SU-DHL-6 (cell line): ENCODE measurements around the gene GRIA1.

Experiments used
- H2AFZ ChIP-seq: fragments of 200-600 bp; sonication (generic); 2 replicates; pipeline ENCODE4 v1.6.1; 2014; ENCODE audit warnings: low read depth, mild to moderate bottlenecking, moderate library complexity, mixed read lengths, antibody characterized with exemption, low read length; ENCODE audit not compliant: severe bottlenecking
- H3F3A ChIP-seq: fragments of 200-600 bp; shearing (Covaris generic); 2 replicates; pipeline ENCODE4 v1.6.0; 2016; ENCODE audit warnings: antibody characterized with exemption, mild to moderate bottlenecking; ENCODE audit not compliant: insufficient read depth
- H3K27ac ChIP-seq: fragments of 200-600 bp; sonication (generic); 2 replicates; pipeline ENCODE4 v1.5.1; 2016; ENCODE audit warnings: low read depth, mild to moderate bottlenecking, low read length, moderate library complexity, mixed read lengths
- H3K27me3 ChIP-seq: fragments of 200-600 bp; sonication (generic), shearing (Covaris generic); 2 replicates; pipeline ENCODE4 v1.6.0; 2014; ENCODE audit warnings: mild to moderate bottlenecking, low read length
- H3K36me3 ChIP-seq: fragments of 200-600 bp; sonication (generic); 2 replicates; pipeline ENCODE4 v1.6.1; 2014; ENCODE audit warnings: mild to moderate bottlenecking, low read length, mixed read lengths
- H3K4me2 ChIP-seq: fragments of 300-600, 200-600 bp; shearing (Covaris generic), sonication (generic); 2 replicates; pipeline ENCODE4 v1.6.0; 2014; ENCODE audit warnings: low read length, low read depth, mild to moderate bottlenecking; ENCODE audit not compliant: poor library complexity, severe bottlenecking
- H3K4me3 ChIP-seq: fragments of 200-600 bp; sonication (generic); 2 replicates; pipeline ENCODE4 v1.5.1; 2014; ENCODE audit warnings: antibody characterized with exemption, low read length, mild to moderate bottlenecking, mixed read lengths; ENCODE audit not compliant: insufficient read depth, poor library complexity, severe bottlenecking
- H3K79me2 ChIP-seq: fragments of 200-600 bp; sonication (generic); 2 replicates; pipeline ENCODE4 v1.6.1; 2014; ENCODE audit warnings: mild to moderate bottlenecking, low read length, moderate library complexity; ENCODE audit not compliant: insufficient read depth
- H3K9ac ChIP-seq: fragments of 200-600 bp; sonication (generic); 2 replicates; pipeline ENCODE4 v1.7.0; 2014; ENCODE audit warnings: mild to moderate bottlenecking, low read length
- H3K9me2 ChIP-seq: fragments of 200-600 bp; sonication (generic); replicated peaks from 2 replicates; pipeline ENCODE4 v1.6.1; 2014; ENCODE audit warnings: low read length; ENCODE audit not compliant: insufficient read depth
- H3K9me3 ChIP-seq: fragments of 200-600 bp; sonication (generic); 2 replicates; pipeline ENCODE4 v1.6.1; 2014; ENCODE audit warnings: low read length, mixed read lengths; ENCODE audit not compliant: insufficient read depth
- H4K20me1 ChIP-seq: fragments of 200-600 bp; sonication (generic); 2 replicates; pipeline ENCODE4 v1.6.1; 2014; ENCODE audit warnings: low read depth, mild to moderate bottlenecking, antibody characterized with exemption, low read length, moderate library complexity, mixed read lengths
- EZH2phosphoT487 ChIP-seq: fragments of 200-600 bp; sonication (generic), shearing (Covaris generic); conservative IDR thresholded peaks from 2 replicates; pipeline ENCODE4 v1.6.1; 2018; ENCODE audit warnings: mild to moderate bottlenecking, antibody characterized with exemption, low read length, moderate library complexity, mixed read lengths
- TF ChIP-seq, protein P1 (sequence below): fragments of 200-600 bp; sonication (generic); IDR thresholded peaks from one replicate; pipeline ENCODE4 v1.5.1; 2017; ENCODE audit warnings: antibody characterized with exemption, mild to moderate bottlenecking, low read length, moderate library complexity; ENCODE audit not compliant: insufficient read depth, poor library complexity, severe bottlenecking

Gene GRIA1

DNA sequence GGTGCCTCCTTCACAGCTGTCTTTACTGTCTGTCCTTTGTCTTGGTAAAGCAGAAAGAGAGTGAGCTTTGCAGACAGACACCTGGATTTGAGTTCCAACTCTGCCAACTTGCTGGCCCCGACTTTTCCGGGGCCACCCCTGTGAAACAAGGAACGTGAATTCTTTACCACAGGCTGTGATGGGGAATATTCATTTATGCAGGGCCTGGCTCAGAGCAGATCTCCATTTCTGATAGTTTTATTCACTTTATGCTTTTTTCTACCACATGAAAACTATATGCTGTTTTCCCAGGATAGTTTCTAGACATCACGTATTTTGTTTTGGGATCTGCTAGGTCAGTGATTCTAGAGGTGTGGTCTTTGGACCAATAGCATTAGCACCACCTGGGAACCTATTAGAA is 211.8 kb downstream of the GRIA1 start:
- no peak overlapping the region for H2AFZ ChIP-seq
- no peak overlapping the region for H3K4me2 ChIP-seq
- TF ChIP-seq EZH2phosphoT487, result no peak
- TF ChIP-seq, protein P1, sequence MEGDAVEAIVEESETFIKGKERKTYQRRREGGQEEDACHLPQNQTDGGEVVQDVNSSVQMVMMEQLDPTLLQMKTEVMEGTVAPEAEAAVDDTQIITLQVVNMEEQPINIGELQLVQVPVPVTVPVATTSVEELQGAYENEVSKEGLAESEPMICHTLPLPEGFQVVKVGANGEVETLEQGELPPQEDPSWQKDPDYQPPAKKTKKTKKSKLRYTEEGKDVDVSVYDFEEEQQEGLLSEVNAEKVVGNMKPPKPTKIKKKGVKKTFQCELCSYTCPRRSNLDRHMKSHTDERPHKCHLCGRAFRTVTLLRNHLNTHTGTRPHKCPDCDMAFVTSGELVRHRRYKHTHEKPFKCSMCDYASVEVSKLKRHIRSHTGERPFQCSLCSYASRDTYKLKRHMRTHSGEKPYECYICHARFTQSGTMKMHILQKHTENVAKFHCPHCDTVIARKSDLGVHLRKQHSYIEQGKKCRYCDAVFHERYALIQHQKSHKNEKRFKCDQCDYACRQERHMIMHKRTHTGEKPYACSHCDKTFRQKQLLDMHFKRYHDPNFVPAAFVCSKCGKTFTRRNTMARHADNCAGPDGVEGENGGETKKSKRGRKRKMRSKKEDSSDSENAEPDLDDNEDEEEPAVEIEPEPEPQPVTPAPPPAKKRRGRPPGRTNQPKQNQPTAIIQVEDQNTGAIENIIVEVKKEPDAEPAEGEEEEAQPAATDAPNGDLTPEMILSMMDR, result no peak
- no peaks in the 10 kb centered on the region for H3K9me2 ChIP-seq
- H3K27me3 ChIP-seq, result no peaks in the 10 kb centered on the region
- H4K20me1 ChIP-seq, result no peaks in the 10 kb centered on the region
- H3K9ac ChIP-seq, result no peak overlapping the region
- H3F3A ChIP-seq, result no peaks in the 10 kb centered on the region
- no peaks in the 10 kb centered on the region for H3K36me3 ChIP-seq
- H3K79me2 ChIP-seq, result no peaks in the 10 kb centered on the region
- H3K27ac ChIP-seq, result no peak overlapping the region
- H3K4me3 ChIP-seq, result no peak overlapping the region
- no peaks in the 10 kb centered on the region for H3K9me3 ChIP-seq

DNA sequence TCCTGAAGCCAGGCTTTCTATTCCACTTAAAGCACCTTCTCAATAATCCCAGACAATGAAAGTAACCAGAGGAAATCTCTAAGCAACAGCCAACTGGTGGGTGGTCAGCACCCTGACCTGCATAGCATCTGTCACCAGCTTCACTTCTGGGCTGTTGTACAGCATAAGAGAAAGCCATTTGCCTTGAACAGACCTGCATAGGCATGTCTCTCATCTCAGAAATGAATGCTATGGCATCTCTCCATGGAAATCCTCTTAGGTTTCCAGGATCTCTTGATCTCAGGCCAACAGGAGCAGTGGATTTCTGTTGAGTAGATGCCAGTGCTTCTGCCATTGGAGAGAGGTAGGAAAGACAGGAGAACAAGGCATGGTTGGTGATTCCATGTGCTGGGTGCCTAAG is 213.6 kb downstream of the GRIA1 start:
- Histone ChIP-seq H3K79me2 (no peaks in the 10 kb centered on the region), H3K4me3 (no peak overlapping the region), H2AFZ (no peak overlapping the region), H3K9me3 (no peaks in the 10 kb centered on the region), H3K27ac (no peak overlapping the region), H3K4me2 (no peak overlapping the region), H3K27me3 (no peaks in the 10 kb centered on the region), H4K20me1 (no peaks in the 10 kb centered on the region), H3K9me2 (no peaks in the 10 kb centered on the region), H3K36me3 (no peaks in the 10 kb centered on the region), H3F3A (no peaks in the 10 kb centered on the region), H3K9ac (no peak overlapping the region)
- TF ChIP-seq, protein P1, result no peak
- no peak for TF ChIP-seq EZH2phosphoT487

DNA sequence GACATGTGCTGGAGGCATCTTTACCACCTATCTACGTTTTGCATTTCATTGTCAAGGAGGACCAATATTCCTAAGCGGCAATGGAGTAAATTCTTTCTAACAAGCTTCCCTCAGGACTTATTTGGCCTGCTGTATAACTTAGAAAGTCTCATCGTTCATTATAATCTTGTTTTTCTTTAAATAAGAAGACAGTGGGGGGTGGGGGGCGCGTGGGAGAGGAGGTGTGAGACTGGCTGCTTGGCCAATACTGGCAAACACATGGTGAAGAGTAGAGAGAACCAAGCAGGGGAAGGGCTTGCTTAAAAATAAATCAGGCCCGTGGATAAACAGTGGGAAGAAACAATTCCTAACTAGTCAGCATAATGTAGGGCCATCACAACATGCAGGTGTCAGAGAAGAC is 217.2 kb downstream of the GRIA1 start:
- TF ChIP-seq, protein P1, result no peak
- no peak for TF ChIP-seq EZH2phosphoT487
- no peaks in the 10 kb centered on the region for H3K36me3 ChIP-seq
- H3K4me3 ChIP-seq, result no peak overlapping the region
- H3K27ac ChIP-seq, result no peak overlapping the region
- no peaks in the 10 kb centered on the region for H3K79me2 ChIP-seq
- no peaks in the 10 kb centered on the region for H3K27me3 ChIP-seq
- no peak overlapping the region for H3K9ac ChIP-seq
- no peaks in the 10 kb centered on the region for H4K20me1 ChIP-seq
- H3F3A ChIP-seq, result no peaks in the 10 kb centered on the region
- H3K9me3 ChIP-seq, result no peaks in the 10 kb centered on the region
- no peaks in the 10 kb centered on the region for H3K9me2 ChIP-seq
- H2AFZ ChIP-seq, result no peak overlapping the region
- no peak overlapping the region for H3K4me2 ChIP-seq

DNA sequence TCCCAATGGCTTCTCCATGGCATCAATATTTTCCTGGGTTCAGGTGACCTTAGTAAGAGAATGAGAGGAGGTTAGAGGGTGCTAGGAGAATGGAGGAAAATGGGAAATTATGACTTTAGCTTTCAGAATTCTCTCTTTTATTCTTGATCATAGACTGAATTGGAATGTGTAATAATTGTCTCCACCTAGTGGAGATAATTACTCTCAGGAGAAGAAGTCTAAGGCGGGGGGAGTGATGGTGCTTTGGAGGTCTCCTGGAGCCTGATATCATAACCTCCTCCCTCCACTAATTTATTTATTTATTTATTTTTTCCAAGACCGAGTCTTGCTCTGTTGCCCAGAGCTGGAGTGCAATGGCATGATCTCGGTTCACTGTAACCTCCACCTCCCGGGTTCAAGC is 221.3 kb downstream of the GRIA1 start:
- no peaks in the 10 kb centered on the region for H3K27me3 ChIP-seq
- H3K4me3 ChIP-seq, result no peak overlapping the region
- no peaks in the 10 kb centered on the region for H3K9me3 ChIP-seq
- no peaks in the 10 kb centered on the region for H4K20me1 ChIP-seq
- H3K9ac ChIP-seq, result no peak overlapping the region
- H3F3A ChIP-seq, result no peaks in the 10 kb centered on the region
- H2AFZ ChIP-seq, result no peak overlapping the region
- no peak overlapping the region for H3K4me2 ChIP-seq
- TF ChIP-seq, protein P1, result no peak
- TF ChIP-seq EZH2phosphoT487, result no peak
- H3K27ac ChIP-seq, result no peak overlapping the region
- H3K79me2 ChIP-seq, result no peaks in the 10 kb centered on the region
- no peaks in the 10 kb centered on the region for H3K9me2 ChIP-seq
- H3K36me3 ChIP-seq, result no peaks in the 10 kb centered on the region
